ENCODE measurements around the gene SARDH.

SARDH gene

GRCh38 chr9:133666845-133667244 lies 71.3 kb downstream of the SARDH start:
- DNase-seq (ENCODE audit: low read depth) = no peak

- DNase-seq (ENCODE audit: low read depth) = no peak
Measured at GRCh38 chr9:133666387-133666786, 71.8 kb downstream of the SARDH start.

GRCh38 chr9:133665535-133665934 lies 72.6 kb downstream of the SARDH start:
- DNase-seq (ENCODE audit: low read depth) = no peak

DNA sequence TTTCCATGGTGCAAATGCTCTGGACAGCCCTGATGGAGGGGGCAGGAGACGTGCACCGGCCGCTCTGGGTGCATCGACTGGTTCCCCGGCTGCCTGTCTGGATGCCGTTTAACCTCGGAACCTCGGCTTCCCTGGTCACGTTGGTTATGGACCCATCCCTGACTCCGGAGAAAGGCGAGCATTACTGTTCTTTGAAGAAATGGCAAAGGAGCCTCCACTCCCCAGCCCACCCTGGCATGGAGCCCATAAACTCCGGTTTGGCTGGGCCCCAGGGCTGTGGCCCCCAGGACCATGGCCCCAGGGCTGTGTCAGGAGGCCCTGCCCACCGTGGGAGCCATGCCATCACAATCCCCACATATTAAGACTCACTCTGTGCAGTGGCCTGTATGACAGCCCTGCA lies 73.1 kb downstream of the SARDH start:
- no peak for DNase-seq (ENCODE audit: low read depth)

- DNase-seq (ENCODE audit: low read depth) = no peak
Measured at GRCh38 chr9:133664173-133665050, 73.7 kb downstream of the SARDH start.

GRCh38 chr9:133661846-133662540 lies 76.2 kb downstream of the SARDH start:
- no peak for DNase-seq (ENCODE audit: low read depth)

GRCh38 chr9:133659516-133659915 lies 78.6 kb downstream of the SARDH start:
- DNase-seq (ENCODE audit: low read depth) = no peak

DNA sequence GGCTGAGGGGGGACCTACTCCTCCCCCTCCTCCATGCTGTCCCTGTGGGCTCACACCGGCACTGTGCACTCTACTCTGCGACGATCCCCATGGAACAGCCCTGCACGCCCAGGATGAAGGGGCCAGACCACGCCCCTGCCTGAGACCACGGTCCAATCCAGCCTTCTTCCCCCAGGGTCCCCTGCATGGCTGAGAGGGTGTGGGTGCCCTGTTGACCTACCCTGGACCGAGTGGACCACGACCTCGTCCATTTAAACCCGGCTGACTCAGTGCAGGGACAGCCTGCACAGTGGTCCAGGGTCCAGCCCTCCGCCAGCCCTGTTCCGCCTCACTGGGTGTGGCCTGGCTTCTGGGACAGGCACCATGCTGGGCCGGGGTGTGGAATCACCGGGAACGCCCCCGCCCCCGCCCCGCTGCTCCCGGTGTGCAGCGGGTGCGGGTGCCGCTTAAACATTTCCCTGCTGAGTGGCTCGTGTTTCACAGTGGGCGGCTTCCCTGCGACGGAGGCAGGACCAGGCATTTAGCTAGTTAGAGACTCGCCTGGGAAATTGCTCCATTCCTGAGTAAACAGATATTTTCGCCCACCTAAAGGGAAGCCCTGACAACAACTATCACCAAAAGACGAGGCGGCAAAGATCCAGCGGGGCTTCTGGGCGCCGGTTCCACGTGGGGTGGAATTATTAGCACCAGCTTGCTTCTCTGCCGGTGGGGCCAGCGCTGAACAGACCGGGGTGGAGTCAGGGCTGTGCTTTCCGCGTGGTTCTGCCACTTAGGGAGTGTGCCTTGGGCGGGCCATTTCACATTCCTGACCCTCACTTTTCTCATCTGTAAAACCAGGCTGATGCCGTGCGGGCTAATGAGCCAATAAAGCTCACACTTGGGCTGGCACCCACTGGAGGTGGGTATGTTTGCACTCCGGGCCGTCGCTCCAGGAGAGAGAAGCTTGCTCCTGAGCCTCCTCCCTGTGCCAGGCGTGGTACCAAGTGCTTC lies 79.4 kb downstream of the SARDH start:
- DNase-seq (ENCODE audit: low read depth) = no peak

DNA sequence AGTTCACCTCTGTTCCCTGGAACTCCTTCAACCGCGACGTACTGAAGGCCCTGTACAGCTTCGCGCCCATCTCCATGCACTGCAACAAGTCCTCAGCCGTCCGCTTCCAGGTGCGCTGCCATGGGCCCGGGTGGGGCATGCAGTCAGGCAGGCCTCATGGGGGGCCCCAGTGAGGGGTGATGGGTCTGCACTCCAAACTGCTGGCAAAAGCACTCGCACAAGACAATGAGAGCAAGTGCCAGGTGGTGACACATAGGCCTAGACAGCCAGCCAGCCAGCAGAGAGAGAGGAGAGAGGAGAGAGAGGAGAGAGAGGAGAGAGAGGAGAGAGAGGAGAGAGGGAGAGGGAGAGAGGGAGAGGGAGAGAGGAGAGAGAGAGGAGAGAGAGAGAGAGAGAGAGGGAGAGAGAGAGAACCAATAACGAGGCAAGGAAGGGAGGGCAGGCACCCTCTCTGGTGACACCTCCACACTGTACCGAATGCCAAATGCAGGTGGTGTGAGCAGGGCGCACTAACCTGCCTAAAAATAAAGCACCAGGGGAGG lies 81.0 kb downstream of the SARDH start:
- DNase-seq (ENCODE audit: low read depth) = no peak

DNA sequence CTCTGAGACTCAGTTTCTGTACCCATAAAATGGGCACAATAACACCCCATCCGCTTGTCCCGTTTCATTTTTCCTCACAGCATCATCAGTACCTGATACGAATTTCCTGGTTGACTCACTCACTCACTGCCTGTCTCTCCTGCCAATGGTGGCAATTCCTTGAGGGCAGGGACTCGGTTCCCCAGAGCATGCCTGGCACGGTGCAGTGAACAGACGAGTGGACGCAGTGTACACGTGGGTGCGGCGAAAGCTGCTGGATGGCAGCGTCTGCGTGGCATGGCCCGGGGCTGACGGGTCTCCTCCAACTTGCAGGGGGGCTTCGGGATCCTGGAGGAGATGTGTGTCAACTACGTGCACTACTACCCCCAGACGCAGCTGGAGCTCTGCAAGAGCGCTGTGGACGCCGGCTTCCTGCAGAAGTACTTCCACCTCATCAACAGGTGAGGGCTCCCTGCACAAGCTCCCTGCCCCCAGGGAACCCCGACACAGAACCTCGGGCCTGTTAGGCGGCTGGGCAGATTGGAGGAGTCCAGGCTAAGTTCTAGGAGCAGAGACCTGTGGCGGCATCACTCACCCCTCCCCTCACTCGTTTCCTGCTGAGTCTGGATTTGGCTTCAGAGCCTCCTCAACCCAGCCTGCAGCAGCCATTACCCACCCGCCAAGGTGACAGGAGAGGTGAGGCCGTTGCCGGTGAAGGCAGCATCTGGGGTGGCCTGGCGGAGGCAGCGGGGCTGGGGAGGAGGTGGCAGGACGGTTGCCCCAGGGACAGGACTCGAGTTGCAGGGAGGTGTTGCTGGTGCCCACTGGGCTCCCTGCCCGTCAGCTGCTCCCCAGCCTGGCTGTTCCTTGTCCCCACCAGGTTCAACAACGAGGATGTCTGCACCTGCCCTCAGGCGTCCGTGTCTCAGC lies 81.7 kb downstream of the SARDH start:
- DNase-seq (ENCODE audit: low read depth) = no peak

DNA sequence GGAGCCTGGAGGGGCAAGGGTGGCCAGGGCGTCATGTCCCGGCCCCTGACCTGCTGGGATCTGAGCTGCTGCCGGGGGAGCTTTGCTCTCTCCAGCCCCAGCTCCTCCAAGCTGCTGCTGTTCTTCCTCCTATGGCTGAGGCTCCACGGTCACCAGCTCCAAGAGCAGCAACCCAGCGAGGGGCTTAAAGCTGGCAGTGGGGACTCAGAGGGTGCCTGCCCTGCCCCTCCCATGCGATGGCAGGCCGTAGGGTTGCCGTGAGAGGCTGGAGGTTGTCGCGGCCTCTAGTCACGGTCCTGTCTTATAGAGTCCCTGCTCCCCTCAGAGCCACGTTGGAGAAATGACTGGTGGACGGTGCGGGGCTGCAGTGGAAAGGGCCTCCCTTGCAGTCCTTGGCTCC lies 82.5 kb downstream of the SARDH start:
- DNase-seq (ENCODE audit: low read depth) = no peak

GRCh38 chr9:133654736-133655657 lies 83.2 kb downstream of the SARDH start:
- no peak for DNase-seq (ENCODE audit: low read depth)

GRCh38 chr9:133653638-133654037 lies 84.5 kb downstream of the SARDH start:
- DNase-seq (ENCODE audit: low read depth) = no peak

GRCh38 chr9:133650026-133650425 lies 88.1 kb downstream of the SARDH start:
- no peak for DNase-seq (ENCODE audit: low read depth)

GRCh38 chr9:133649194-133649593 lies 89.0 kb downstream of the SARDH start:
- no peak for DNase-seq (ENCODE audit: low read depth)

- DNase-seq (ENCODE audit: low read depth) = no peak
Measured at GRCh38 chr9:133647765-133648469, 90.2 kb downstream of the SARDH start.

DNA sequence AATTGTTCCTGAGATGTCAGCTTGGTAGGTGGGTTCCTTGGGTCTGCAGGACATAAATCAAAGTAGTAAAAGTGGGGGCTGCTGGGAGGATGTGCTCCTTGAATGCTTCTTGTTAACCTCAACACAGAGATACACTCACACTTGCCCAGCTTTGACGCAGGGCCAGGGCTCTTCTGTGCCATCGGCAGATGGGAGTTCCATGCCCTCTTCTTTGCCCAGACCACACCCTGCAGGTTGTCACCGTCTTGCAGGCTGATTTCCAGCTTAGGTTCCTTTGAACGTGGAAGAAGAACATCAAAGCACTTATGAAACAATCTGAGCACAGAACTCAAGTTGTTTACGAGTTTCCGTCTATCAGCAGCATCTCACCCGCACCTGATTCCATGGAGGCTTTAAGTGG lies 91.0 kb downstream of the SARDH start:
- DNase-seq (ENCODE audit: low read depth) = no peak

- DNase-seq (ENCODE audit: low read depth) = no peak
Measured at GRCh38 chr9:133645021-133645765, 93.0 kb downstream of the SARDH start.
